ENCODE measurements around the gene SNN. TPM values are rescaled to one million over a fixed set of nuclear protein-coding genes. Genes with fewer than 3 reads are reported as not detected.

SNN gene
- total and polyA plus RNA-seq, 2 experiments from 2014 or later, result 28.3 to 41.8 TPM

GRCh38 chr16:11687601-11688519 lies 19.6 kb downstream of the SNN start:
- Histone ChIP-seq H3K27me3 (no peaks in the 10 kb centered on the region), H3K4me3 (no peak overlapping the region), H3K9me3 (ENCODE audit: low read depth) (no peaks in the 10 kb centered on the region), H3K36me3 (peaks cover 56% of the 10 kb centered on the region), H3K4me1 (ENCODE audit: low read depth) (no peaks in the 10 kb centered on the region), H3K27ac (no peak overlapping the region)
- no peak for TF ChIP-seq CTCF (IDR thresholded peaks at IDR 0.05; ENCODE audit: low read depth, low read length)
- no peak for DNase-seq (ENCODE audit: low read depth in 1 of 2, low spot score in 1 of 2)

GRCh38 chr16:11688520-11688886 lies 20.2 kb downstream of the SNN start:
- H3K27me3 ChIP-seq, result no peaks in the 10 kb centered on the region
- TF ChIP-seq CTCF (IDR thresholded peaks at IDR 0.05; ENCODE audit: low read depth, low read length), result no peak
- DNase-seq (ENCODE audit: low read depth in 1 of 2, low spot score in 1 of 2), result no peak
- no peaks in the 10 kb centered on the region for H3K9me3 ChIP-seq (ENCODE audit: low read depth)
- H3K27ac ChIP-seq, result no peak overlapping the region
- no peak overlapping the region for H3K4me3 ChIP-seq
- H3K36me3 ChIP-seq, result peaks cover 54% of the 10 kb centered on the region
- H3K4me1 ChIP-seq (ENCODE audit: low read depth), result no peaks in the 10 kb centered on the region

GRCh38 chr16:11689031-11689840 lies 21.0 kb downstream of the SNN start:
- H3K27ac ChIP-seq, result no peak overlapping the region
- peaks cover 54% of the 10 kb centered on the region for H3K36me3 ChIP-seq
- no peaks in the 10 kb centered on the region for H3K27me3 ChIP-seq
- no peaks in the 10 kb centered on the region for H3K4me1 ChIP-seq (ENCODE audit: low read depth)
- TF ChIP-seq CTCF (IDR thresholded peaks at IDR 0.05; ENCODE audit: low read depth, low read length), result no peak
- H3K4me3 ChIP-seq, result no peak overlapping the region
- no peaks in the 10 kb centered on the region for H3K9me3 ChIP-seq (ENCODE audit: low read depth)
- no peak for DNase-seq (ENCODE audit: low read depth in 1 of 2, low spot score in 1 of 2)

- Histone ChIP-seq H3K9me3 (ENCODE audit: low read depth) (no peaks in the 10 kb centered on the region), H3K27ac (no peak overlapping the region), H3K36me3 (peaks cover 50% of the 10 kb centered on the region), H3K4me3 (no peak overlapping the region), H3K27me3 (no peaks in the 10 kb centered on the region), H3K4me1 (ENCODE audit: low read depth) (no peaks in the 10 kb centered on the region)
- no peak for TF ChIP-seq CTCF (IDR thresholded peaks at IDR 0.05; ENCODE audit: low read depth, low read length)
- DNase-seq (ENCODE audit: low read depth in 1 of 2, low spot score in 1 of 2), result no peak
Measured at GRCh38 chr16:11691235-11691634, 23.0 kb downstream of the SNN start.

GRCh38 chr16:11691771-11692170 lies 23.5 kb downstream of the SNN start:
- H3K9me3 ChIP-seq (ENCODE audit: low read depth), result no peaks in the 10 kb centered on the region
- no peak for TF ChIP-seq CTCF (IDR thresholded peaks at IDR 0.05; ENCODE audit: low read depth, low read length)
- no peaks in the 10 kb centered on the region for H3K4me1 ChIP-seq (ENCODE audit: low read depth)
- DNase-seq (ENCODE audit: low read depth in 1 of 2, low spot score in 1 of 2), result no peak
- peaks cover 49% of the 10 kb centered on the region for H3K36me3 ChIP-seq
- no peak overlapping the region for H3K4me3 ChIP-seq
- H3K27me3 ChIP-seq, result no peaks in the 10 kb centered on the region
- no peak overlapping the region for H3K27ac ChIP-seq

Measured in cardiac muscle cell (in vitro differentiated cells and primary cell).